ENCODE results near the gene ASIC4. TPM values are rescaled to one million over a fixed set of nuclear protein-coding genes. Genes with fewer than 3 reads are reported as not detected.

Gene ASIC4
- total RNA-seq, 2 donors from 2014 or later: not detected

DNA sequence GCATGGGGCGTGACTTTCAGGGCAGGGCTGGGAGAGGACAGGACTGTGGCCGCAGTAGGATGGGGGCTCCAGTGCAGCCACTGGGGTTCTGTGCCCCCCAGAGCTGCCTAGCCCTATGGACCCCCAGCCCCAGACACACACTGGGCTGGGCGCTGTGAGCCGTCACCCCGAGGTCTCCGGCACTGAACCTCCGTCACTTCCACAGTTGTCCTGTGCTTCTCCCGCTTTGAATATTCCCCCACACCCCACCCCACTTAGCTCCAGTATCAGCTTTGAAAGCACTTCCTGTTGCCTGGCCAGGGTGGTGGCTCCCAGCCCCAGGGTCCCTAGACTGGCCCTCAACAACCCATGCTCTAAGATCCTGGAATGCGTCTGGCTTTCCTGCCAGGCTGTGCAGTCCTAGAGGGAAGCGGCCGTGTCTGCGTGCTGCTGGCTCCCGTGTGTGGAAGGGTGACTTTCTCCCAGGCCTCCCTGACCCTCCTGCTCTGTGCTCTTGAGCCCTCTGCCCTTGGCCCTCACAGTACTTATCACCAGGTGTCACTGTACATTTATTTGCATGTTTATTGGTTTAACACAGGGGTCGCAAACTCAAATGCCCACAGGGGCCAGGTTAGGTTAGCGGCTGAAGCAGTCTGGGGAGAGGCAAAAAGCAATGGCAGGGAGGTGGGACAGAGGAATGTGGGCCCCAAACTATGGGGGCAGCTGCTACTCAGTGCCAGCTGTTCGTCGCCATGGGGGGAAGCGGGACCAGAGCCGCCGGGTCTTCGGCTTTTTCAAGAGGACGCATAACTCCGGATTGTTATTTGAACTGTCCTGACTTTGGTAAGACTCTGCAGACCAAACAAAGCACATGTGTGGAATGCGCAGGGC is 47.1 kb downstream of the ASIC4 start:
- H3K27me3 ChIP-seq: no peaks in the 10 kb centered on the region
- intact Hi-C loops (cut with DNase I): no loop called here
- no peak overlapping the region for H3K4me3 ChIP-seq
- peaks cover 0 to 11% of the 10 kb centered on the region in 2 donors for H3K36me3 ChIP-seq (replicated peaks in 1 of 2; ENCODE audit: insufficient read depth in 1 of 2, low read depth in 2 of 2)
- TF ChIP-seq POLR2A (IDR thresholded peaks at IDR 0.05): no peak
- TF ChIP-seq, protein P1, sequence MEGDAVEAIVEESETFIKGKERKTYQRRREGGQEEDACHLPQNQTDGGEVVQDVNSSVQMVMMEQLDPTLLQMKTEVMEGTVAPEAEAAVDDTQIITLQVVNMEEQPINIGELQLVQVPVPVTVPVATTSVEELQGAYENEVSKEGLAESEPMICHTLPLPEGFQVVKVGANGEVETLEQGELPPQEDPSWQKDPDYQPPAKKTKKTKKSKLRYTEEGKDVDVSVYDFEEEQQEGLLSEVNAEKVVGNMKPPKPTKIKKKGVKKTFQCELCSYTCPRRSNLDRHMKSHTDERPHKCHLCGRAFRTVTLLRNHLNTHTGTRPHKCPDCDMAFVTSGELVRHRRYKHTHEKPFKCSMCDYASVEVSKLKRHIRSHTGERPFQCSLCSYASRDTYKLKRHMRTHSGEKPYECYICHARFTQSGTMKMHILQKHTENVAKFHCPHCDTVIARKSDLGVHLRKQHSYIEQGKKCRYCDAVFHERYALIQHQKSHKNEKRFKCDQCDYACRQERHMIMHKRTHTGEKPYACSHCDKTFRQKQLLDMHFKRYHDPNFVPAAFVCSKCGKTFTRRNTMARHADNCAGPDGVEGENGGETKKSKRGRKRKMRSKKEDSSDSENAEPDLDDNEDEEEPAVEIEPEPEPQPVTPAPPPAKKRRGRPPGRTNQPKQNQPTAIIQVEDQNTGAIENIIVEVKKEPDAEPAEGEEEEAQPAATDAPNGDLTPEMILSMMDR (IDR thresholded peaks at IDR 0.05): no peak
- no peak overlapping the region for H3K27ac ChIP-seq
- peaks cover 14% of the 10 kb centered on the region for H3K4me1 ChIP-seq
- ATAC-seq (no peak), DNase-seq (peak in 2 of 4 donors; percentile 10)
- 81% methylated on average over 21 to 24 of the region's 24 CpGs for WGBS, 2 donors
- H3K9me3 ChIP-seq: no peaks in the 10 kb centered on the region

DNA sequence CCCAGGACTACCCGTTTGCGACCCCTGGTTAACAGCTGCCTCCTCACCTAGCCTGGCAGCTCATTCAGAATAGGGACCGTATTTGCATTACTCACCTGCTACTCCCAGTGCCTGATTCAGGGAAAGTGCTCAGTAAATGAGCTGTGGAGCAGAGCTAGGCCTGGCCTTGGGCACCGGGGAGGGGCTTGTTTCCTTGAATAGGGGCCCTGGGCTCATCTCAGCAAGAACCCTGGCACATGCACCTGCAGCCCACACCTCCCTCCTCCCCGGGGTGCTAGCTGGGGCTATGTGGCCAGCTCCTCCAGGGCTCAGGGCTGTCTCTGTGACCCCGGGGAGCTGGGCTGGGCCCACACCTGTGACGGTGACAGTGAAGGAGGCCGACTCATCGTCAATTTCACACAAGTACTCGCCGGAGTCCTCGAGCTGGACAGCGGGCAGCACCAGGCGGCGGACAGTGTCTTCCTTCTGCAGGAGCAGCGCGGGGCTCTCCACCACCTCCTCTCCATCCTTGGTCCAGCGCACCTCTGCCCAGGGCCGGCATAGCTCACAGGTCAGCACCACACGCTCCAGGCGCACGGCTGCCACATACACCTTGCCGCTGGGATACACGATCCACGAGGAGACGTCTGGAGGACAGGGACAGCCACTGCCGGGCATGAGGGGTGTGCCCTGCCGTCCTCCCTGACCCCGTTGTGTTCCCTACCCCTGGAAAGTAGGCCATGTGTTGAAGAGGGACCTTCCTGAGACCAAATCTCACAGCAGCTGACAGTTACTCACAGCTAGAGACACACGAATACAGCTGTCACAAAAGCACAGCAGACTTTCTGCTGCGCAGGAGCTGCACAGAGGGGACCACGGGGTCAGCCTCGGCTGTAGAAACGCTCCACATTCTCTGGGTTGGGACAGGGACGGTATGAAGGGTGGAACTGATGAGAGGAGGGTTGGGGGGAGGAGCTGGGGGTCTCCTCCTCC is 48.1 kb downstream of the ASIC4 start:
- H3K36me3 ChIP-seq (replicated peaks in 1 of 2; ENCODE audit: insufficient read depth in 1 of 2, low read depth in 2 of 2): peaks cover 0 to 11% of the 10 kb centered on the region in 2 donors
- WGBS, 2 donors: 86 to 92% methylated on average over 7 to 34 of the region's 35 CpGs

DNA sequence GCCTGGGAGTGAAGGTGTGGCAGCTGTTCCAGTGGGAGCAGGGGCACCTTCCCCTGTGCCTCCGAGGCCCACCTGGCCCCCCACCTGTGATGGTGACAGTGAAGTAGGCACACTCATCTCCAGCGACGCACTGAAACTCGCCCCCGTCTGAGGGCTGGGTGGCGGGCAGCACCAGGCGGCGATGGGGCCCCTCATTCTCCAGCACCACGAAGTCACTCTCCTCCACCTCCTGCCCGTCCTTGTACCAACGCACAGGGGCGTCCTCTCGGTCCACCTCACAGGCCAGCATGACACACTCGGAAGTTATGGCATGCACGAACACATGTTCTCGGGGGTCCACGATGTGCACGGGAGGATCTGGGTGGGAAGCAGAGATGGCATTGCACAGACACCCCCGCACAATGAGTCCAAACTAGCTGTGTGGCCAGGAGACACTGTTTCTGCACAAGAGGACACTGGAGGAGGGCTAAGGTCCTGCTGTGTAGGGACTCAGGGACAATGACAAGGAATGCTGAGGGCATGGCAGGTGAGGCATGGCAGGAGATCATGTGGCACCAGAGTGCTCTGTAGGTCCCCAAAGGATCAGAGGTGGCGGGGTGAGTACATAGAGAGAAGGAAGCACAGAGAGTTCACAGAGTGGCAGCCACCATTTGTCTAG is 49.1 kb downstream of the ASIC4 start:
- Histone ChIP-seq H3K4me1 (peaks cover 9% of the 10 kb centered on the region), H3K27me3 (no peaks in the 10 kb centered on the region), H3K36me3 (replicated peaks in 1 of 2; ENCODE audit: insufficient read depth in 1 of 2, low read depth in 2 of 2) (peaks cover 0 to 11% of the 10 kb centered on the region in 2 donors), H3K27ac (no peak overlapping the region), H3K4me3 (no peak overlapping the region), H3K9me3 (no peaks in the 10 kb centered on the region)
- TF ChIP-seq, protein P1 (IDR thresholded peaks at IDR 0.05): no peak
- TF ChIP-seq POLR2A (IDR thresholded peaks at IDR 0.05): no peak
- ATAC-seq (no peak), DNase-seq (peak in 1 of 4 donors; percentile 9)
- intact Hi-C loops (cut with DNase I): no loop called here
- 91 to 94% methylated on average over 19 to 20 of the region's 20 CpGs for WGBS, 2 donors

More for the DNA sequence above, 48.1 kb downstream of the ASIC4 start:
- no peak for ATAC-seq
- DNase-seq: peak in 2 of 4 donors; percentile 11 to 12
- Histone ChIP-seq H3K4me3 (no peak overlapping the region), H3K4me1 (peaks cover 14% of the 10 kb centered on the region), H3K27ac (no peak overlapping the region), H3K27me3 (no peaks in the 10 kb centered on the region), H3K9me3 (no peaks in the 10 kb centered on the region)
- TF ChIP-seq, protein P1 (IDR thresholded peaks at IDR 0.05): no peak
- TF ChIP-seq POLR2A (IDR thresholded peaks at IDR 0.05): no peak
- intact Hi-C loops (cut with DNase I): no loop called here

DNA sequence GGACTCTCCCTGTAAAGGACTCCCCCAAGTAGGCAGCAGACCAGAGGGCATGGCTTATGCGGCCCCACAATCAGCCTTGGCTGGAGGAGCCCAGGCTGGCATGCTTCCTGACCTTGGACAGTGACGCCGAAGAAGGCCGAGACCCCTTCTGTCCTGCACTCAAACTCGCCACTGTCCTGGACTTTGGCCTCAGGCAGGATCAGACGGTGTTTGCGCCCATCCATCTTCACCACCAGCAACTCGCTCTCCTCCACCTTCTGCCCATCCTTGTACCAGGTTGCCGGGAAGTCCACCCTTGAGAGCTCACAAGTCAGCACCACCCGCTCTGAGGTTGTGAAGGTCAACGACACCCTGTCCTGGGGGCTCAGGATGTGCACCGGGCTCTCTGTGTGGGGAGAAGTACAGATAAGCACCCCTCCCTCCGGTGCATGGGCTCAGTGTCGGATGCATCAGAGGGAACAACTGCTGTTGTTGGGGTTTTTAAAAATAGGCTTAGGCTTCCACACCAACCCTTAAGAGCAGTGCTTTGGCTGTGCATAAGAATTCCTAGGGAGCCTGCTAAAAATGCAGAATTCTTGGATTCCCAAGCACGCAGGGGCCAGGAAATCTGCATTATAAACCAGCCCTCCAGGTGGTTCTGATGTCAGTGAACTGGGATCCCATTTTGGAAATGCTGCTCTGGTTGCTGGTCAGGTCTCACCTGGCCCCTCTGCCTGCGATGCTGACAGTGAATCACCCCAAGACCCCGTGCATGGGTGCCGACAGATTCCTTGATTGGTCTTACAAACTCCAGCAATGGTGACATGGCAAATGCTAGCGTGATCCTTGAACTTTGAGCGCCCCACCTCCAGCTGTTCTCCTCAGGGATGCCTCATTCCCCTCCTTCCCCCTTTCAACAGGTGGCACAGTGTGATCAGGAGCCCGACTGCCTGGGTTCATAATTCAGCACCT is 51.1 kb downstream of the ASIC4 start:
- DNase-seq (no peak), ATAC-seq (no peak)
- Histone ChIP-seq H3K4me1 (peaks cover 9% of the 10 kb centered on the region), H3K27ac (no peak overlapping the region), H3K9me3 (no peaks in the 10 kb centered on the region), H3K4me3 (no peak overlapping the region), H3K36me3 (replicated peaks in 1 of 2; ENCODE audit: insufficient read depth in 1 of 2, low read depth in 2 of 2) (peaks cover 0 to 11% of the 10 kb centered on the region in 2 donors), H3K27me3 (no peaks in the 10 kb centered on the region)
- intact Hi-C loops (cut with DNase I): no loop called here
- WGBS, 2 donors: 87 to 96% methylated on average over 16 to 21 of the region's 21 CpGs
- TF ChIP-seq, protein P1 (IDR thresholded peaks at IDR 0.05): no peak
- no peak for TF ChIP-seq POLR2A (IDR thresholded peaks at IDR 0.05)

Data from body of pancreas (tissue), 4 donors.